RKO (cell line): ENCODE results near the gene LBP.
"Not testable (repeated sequence)": the region's sequence is repeated elsewhere in the genome, so short reads cannot be mapped to it uniquely, and the experiment has no call there.

ENCODE experiments used
- DNase-seq: peaks from one replicate; pipeline ENCODE4 v3.0.0-alpha.2; 2016; ENCODE audit warnings: low spot score

The LBP gene

DNA sequence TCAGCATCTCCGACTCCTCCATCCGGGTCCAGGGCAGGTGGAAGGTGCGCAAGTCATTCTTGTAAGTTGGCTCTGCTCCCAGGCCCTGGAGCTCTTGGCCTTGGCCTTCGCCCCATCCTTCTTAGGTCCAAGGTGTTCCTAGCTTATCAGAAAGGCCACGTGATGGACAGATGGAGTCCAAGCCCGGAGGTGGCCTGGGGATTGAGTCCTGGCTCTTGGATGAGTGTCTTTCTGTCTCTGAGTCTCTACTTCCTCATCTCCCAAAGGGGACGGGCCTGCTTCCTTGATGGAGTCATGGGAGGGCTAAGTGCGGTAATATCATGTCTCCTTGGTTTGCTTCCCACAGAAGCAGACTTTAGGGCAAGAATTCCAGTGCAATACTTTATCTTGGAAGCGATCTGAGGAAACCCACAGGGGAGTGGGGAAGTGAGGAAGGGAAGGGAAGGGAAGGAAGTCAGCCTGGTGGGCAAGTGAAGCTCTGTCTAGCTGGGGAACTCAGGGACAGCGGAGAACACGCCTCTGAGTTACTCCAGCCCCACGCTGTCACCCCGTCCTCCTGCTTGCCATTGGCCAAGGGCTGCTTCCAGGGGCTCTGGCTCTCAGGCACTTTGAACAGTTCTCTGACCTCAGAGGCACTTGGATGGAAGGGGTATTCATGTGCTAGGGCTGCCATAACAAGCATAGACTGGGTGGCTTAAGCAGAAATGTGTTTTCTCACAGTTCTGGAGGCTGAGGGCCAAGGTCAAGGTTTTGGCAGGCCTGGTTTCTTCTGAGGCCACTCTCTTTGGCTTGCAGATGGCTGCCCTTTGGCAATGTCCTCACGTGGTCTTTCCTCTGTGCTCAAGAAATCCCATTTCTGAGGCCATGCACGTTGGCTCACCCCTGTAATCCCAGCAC lies 4.8 kb downstream of the LBP start:
- no peak for DNase-seq

DNA sequence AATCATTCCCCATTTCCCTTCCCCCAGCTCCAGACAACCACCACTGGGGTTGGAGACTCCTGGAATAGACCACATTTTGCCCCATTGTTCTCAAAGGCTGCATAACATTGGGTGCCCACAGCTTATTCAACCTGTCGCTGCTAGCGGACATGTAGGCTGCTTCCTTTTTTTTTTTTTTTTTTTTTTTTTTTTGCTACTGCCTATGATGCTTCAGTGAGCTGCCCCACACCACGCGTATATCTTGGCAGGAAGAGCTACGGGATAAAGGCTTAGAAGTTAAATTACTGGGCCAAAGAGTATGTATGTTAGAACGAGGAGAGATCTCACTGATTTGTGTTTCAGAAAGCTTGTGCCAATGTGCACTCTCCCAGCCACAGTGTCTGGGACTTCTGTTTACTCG lies 7.0 kb downstream of the LBP start:
- no peak for DNase-seq

DNA sequence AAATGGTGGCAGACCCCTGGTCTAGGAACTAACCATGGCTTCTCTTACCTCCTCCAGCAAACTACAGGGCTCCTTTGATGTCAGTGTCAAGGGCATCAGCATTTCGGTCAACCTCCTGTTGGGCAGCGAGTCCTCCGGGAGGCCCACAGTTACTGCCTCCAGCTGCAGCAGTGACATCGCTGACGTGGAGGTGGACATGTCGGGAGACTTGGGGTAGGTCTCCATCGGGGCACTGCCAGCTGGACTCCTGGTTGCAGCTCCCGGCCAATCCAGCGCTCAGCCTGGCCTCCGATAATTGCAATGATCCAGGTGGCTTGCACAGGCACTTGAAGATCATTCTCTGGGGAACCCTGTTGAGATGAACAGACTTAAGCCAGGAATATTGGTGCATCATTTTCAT lies 7.9 kb downstream of the LBP start:
- no peak for DNase-seq

- no peak for DNase-seq
Observed at GRCh38 chr20:38355161-38356012, 9.1 kb downstream of the LBP start.

DNA sequence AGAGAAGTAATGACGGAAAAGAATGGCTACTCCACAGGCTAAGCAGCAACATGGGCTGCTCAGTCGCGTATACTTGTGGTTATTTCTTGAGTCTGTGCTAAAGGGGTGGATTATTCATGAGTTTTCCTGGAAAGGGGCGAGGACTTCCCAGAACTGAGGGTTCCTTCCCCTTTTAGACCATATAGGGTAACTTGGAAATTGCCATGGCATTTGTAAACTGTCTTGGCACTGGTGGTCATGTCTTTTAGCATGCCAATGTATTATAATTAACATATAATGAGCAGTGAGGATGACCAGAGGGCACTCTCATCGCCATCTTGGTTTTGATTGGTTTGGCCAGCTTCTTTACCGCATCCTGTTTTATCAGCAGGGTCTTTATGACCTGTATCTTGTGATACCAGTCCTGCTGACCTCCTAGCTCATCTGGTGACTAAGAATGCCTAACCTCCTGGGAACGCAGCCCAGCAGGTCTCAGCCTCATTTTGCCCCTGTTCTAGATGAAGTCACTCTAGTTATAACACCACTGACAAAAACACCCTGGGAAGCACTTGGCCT lies 11.4 kb downstream of the LBP start:
- peak; percentile 44 for DNase-seq

DNA sequence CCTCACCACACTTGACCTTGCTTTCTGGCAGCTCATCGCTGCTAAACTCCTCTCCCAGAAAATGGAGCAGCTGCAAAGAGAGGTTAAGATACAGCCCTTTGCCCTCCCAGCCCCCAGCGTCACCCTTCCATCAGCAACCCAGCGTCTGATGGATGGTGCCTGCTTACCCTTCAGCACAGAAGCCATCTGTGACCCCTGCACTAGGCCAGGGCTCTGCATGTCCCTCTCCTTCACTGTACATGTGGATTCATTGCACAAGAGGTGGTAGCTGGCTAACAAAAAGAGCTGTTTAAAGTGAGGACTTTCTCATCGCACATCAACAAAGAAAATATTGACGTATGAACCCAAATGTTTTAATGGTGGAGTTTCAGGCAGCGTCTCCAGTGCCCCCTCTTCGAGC lies 12.3 kb downstream of the LBP start:
- no peak for DNase-seq

DNA sequence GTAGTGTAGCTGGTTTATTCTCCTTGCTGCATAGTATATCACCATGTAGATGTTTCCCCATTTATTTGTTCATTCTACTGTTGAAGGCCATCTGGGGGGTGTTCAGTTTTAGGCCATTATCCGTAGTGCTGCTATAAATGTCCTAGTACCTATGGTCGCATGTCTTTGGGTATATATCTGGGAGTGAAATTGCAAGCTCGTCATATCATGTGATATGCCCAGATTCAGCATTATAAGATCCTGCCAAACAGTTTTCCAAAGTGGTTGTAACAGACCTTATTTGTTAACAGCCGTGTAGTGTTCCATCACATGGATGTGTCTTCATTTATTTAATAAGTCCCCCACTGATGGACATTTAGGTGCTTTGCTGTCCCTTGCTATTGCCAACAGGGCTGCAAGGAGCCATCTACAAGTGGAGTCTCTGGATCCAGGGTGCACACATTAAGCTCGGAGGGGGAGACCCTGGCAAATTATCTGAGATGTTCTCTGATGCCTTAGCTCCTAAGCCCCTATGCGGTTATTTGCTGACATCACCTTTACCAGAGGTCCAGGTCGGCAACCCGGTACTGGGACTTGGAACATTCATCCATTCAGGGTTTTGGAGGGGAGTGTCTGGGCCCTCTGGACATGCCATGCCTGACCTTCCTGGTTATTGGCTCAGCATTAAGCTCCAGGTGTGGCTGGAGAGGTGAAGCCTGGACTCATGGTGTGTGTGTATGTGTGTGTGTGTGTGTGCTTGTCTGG lies 16.9 kb downstream of the LBP start:
- DNase-seq, result no peak

DNA sequence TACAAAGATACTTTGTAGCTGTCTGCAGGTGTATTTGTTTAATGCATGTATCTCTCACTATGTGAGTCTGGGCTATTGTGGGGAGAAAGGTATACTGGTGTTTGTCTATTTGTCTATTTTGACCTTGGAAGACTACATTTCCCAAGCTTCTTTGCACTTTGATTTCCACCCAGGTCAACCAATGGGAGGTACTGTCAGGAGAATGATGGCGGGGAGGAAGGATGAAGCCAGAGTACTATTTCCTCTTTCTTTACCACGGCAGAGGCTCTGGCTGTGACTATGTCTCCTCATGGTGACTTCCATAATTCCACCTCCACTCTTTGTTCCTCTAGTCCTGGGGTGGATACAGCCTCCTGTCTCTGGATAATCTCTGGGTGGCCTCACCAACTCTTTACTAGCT lies 23.1 kb downstream of the LBP start:
- no peak for DNase-seq

DNA sequence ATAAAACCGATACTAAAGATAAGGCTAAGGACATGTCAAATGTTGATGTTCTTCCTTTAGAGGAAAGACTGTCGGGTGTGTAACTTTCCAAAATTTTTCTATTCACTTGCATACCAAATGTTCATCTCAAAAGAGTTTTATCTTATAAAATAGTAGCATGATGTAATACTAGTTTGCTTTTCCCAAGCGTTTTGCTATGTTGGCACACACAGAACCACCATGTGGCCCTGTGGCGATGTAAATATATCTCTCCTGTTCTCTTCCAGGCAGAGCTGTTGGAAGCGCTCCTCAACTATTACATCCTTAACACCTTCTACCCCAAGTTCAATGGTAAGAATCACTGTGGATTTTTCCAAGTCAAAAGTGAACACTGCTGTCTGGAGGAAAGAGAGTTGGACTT lies 26.5 kb downstream of the LBP start:
- DNase-seq, result no peak

- no peak for DNase-seq
Observed at GRCh38 chr20:38373231-38373867, 27.1 kb downstream of the LBP start.

- DNase-seq, result no peak
Observed at GRCh38 chr20:38373898-38374297, 27.6 kb downstream of the LBP start.

- DNase-seq, result no peak
Observed at GRCh38 chr20:38377039-38377685, 30.9 kb downstream of the LBP start.

DNA sequence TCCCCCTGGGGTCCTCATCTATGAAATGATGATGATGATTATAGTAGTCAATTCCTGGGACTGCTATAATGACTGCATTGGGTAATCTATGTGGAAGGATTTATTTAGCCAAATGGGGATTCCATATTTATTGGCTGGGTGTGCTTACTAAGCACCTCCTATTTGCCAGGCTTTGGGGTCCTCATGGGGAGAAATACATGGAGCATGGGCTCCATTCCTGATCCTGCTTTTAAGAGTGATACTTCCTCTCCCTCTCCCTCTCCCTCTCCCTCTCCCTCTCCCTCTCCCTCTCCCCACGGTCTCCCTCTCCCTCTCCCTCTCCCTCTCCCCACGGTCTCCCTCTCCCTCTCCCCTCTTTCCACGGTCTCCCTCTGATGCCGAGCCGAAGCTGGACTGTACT lies 31.6 kb downstream of the LBP start:
- not testable (repeated sequence) for DNase-seq

- DNase-seq, result no peak
Observed at GRCh38 chr20:38383147-38383546, 36.9 kb downstream of the LBP start.

- no peak for DNase-seq
Observed at GRCh38 chr20:38386004-38386403, 39.7 kb downstream of the LBP start.

GRCh38 chr20:38386851-38387250 lies 40.6 kb downstream of the LBP start:
- no peak for DNase-seq

- DNase-seq, result peak; percentile 21
Observed at GRCh38 chr20:38387953-38388352, 41.7 kb downstream of the LBP start.

DNA sequence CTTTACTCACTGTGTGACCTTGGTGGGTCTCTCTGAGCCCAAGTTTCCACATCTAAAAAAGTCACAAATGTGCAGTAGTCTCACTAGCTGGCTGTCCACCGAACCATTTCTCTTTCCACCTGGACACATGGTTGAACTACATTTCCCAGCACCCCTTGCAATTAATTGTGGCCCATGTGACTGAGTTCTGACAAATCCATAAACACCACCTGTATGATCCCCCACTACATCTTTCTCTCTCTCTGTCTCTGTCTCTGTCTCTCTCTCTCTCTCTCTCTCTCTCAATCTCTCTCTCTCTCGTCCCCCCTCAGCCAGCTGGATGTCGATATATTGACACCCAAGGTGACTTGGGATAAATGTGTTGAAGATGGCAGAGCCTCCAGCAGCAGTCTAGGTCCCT lies 46.1 kb downstream of the LBP start:
- no peak for DNase-seq

DNA sequence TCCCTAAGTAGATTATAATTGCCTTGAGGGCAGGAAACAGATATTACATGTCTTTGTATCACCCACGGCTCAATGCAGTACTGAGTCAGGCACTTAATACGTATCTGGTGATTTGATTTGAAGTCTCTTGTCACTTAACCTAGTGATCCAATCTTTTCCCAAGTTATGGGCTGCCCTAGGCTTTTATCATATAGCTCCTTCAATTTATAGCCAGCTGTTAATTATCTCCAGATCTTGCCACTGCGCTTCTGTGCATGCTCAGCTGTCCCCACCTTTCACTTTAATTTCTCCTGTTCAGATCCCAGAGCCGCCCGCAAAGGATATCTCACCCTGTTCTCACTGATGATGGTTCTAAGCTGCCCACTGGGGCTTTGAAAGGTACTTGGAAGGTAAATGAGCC lies 47.0 kb downstream of the LBP start:
- no peak for DNase-seq

DNA sequence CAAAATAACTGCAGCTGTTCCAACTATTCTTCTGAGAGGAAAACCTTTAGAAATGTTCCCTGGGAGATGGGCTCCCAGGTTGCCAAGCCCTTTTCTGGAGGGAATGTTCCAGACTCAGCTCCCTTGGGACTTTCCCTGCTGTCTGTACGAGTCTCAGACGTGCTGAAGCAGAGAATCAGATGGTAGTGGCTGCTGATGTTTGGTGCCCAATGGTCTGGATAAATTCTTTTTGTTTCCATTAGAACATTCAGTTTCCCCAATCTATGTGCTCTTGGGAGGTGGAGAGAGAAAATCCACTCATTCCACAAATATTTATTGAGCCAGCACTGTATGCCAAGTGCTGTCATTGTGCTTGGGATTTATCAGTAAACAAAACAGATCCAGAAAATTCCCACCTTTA lies 48.9 kb downstream of the LBP start:
- DNase-seq, result no peak

GRCh38 chr20:38395751-38396395 lies 49.6 kb downstream of the LBP start:
- not testable (repeated sequence) for DNase-seq
